LNCaP clone FGC (cell line): Measurements from ENCODE around the gene GNG4.
"Not testable (repeated sequence)": the region's sequence is repeated elsewhere in the genome, so short reads cannot be mapped to it uniquely, and the experiment has no call there.

ENCODE experiments used
- DNase-seq: peaks from one replicate; pipeline ENCODE4 v3.0.0-alpha.2; 2011; ENCODE audit warnings: low read depth
- H3K4me3 ChIP-seq: 2 replicates; pipeline ENCODE4 v1.5.1; 2011; ENCODE audit warnings: mild to moderate bottlenecking, low read depth, low read length, control low read depth
- CTCF ChIP-seq: IDR thresholded peaks from 2 replicates; pipeline ENCODE4 v1.5.1; 2012; ENCODE audit warnings: mild to moderate bottlenecking; ENCODE audit not compliant: control insufficient read depth, insufficient read depth; ENCODE audit errors: extremely low read depth

The GNG4 gene

GRCh38 chr1:235625340-235625739 lies 24.2 kb downstream of the GNG4 start:
- DNase-seq = no peak
- TF ChIP-seq CTCF = no peak
- no peak overlapping the region for H3K4me3 ChIP-seq

GRCh38 chr1:235624721-235625333 lies 24.8 kb downstream of the GNG4 start:
- H3K4me3 ChIP-seq = no peak overlapping the region
- TF ChIP-seq CTCF = no peak
- peak; percentile 41 for DNase-seq

- no peak overlapping the region for H3K4me3 ChIP-seq
- no peak for TF ChIP-seq CTCF
- DNase-seq = no peak
Measured at GRCh38 chr1:235622936-235623779, 26.4 kb downstream of the GNG4 start.

- DNase-seq = not testable (repeated sequence)
Measured at GRCh38 chr1:235619149-235619548, 30.4 kb downstream of the GNG4 start.

GRCh38 chr1:235617808-235618207 lies 31.8 kb downstream of the GNG4 start:
- no peak for DNase-seq

More at GRCh38 chr1:235619149-235619548, 30.4 kb downstream of the GNG4 start:
- not testable (repeated sequence) for H3K4me3 ChIP-seq

GRCh38 chr1:235617140-235617539 lies 32.4 kb downstream of the GNG4 start:
- no peak overlapping the region for H3K4me3 ChIP-seq
- DNase-seq = no peak
- TF ChIP-seq CTCF = no peak

More at GRCh38 chr1:235617808-235618207, 31.8 kb downstream of the GNG4 start:
- TF ChIP-seq CTCF = peak; percentile 24
- H3K4me3 ChIP-seq = no peak overlapping the region

- TF ChIP-seq CTCF = no peak
- no peak for DNase-seq
- no peak overlapping the region for H3K4me3 ChIP-seq
Measured at GRCh38 chr1:235614442-235614954, 35.1 kb downstream of the GNG4 start.
